Activated B cell treated with CpG ODN at 0.5 μM for 24 hours (primary cell): ENCODE results near the gene GRIK3. TPM values are rescaled to one million over a fixed set of nuclear protein-coding genes. Genes with fewer than 3 reads are reported as not detected.

Experiments
- ATAC-seq: fragments of 200-7000 bp; cut with Tn5 transposase; one replicate; pipeline ENCODE4 v1.10.0; 2021; ENCODE audit warnings: low read depth, mild to moderate bottlenecking, moderate library complexity
- CTCF ChIA-PET: fragments of 350-600 bp; sonication (Branson Sonifier 250); formaldehyde crosslinking; loops from one replicate; lab custom pipeline; 2021; ENCODE audit warnings: antibody characterized with exemption; lab: Charles Lee
- POLR2A ChIA-PET: fragments of 350-600 bp; sonication (Branson Sonifier 250); formaldehyde crosslinking; loops from one replicate; lab custom pipeline; 2021; ENCODE audit warnings: antibody characterized with exemption; lab: Charles Lee
- DNase-seq: peaks from one replicate; pipeline ENCODE4 v3.0.0; 2022
- H3K27ac Mint-ChIP-seq: one replicate; pipeline ENCODE4 v1.8.0; 2020; ENCODE audit warnings: mixed read lengths
- H3K27me3 Mint-ChIP-seq: one replicate; pipeline ENCODE4 v1.8.0; 2021; ENCODE audit warnings: mixed read lengths
- H3K36me3 Mint-ChIP-seq: one replicate; pipeline ENCODE4 v1.8.0; 2021; ENCODE audit warnings: low read depth, mixed read lengths
- H3K4me1 Mint-ChIP-seq: one replicate; pipeline ENCODE4 v1.8.0; 2021; ENCODE audit warnings: mixed read lengths
- H3K4me3 Mint-ChIP-seq: one replicate; pipeline ENCODE4 v1.8.0; 2020; ENCODE audit warnings: mild to moderate bottlenecking, mixed read lengths
- H3K9me3 Mint-ChIP-seq: one replicate; pipeline ENCODE4 v1.8.0; 2020; ENCODE audit warnings: mixed read lengths
- intact Hi-C: fragments of 100-400 bp; cut with micrococcal nuclease; formaldehyde crosslinking; loops from one replicate; pipeline ENCODE4 v1.15.1; 2024
- total RNA-seq: library from RNA; stranded (reverse); gene quantifications from 2 replicates; pipeline ENCODE4 v1.2.3, GENCODE V29; 2022
- TF ChIP-seq, protein P1 (sequence below): fragments of 200-600 bp; IDR thresholded peaks from one replicate; pipeline ENCODE4 v1.8.0; 2022; ENCODE audit warnings: antibody characterized with exemption, mild to moderate bottlenecking

The GRIK3 gene
- total RNA-seq, 1 donor from 2014 or later: 0.35 TPM

DNA sequence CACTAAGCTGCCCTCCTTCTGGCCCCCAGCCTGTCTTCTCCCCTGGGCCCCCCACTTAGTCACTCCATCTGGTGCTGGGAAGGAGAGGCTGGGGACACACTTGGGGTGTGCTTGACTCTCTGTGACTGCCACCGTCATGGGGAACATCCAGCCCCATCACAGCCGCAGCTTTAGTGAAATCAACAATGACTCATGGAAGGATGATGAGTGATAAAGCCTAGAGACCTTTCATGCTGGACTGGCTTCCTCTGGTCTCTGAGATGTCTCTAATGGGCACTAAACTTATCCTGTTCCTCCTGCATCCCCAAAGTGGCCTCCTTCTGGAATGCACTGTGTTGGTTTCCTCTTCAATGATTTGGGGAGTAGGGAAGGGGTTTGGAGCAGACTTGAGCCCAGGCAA lies 172.9 kb downstream of the GRIK3 start:
- H3K4me1 Mint-ChIP-seq: no peaks in the 10 kb centered on the region
- ATAC-seq (no peak), DNase-seq (no peak)
- no peaks in the 10 kb centered on the region for H3K9me3 Mint-ChIP-seq
- ChIA-PET POLR2A (no interaction called here), CTCF (no interaction called here)
- no peak overlapping the region for H3K4me3 Mint-ChIP-seq
- intact Hi-C loops: loop anchor here (10.0 kb wide), 1 partner anchor 463 kb away; no protein-coding TSS in a partner anchor
- TF ChIP-seq, protein P1, sequence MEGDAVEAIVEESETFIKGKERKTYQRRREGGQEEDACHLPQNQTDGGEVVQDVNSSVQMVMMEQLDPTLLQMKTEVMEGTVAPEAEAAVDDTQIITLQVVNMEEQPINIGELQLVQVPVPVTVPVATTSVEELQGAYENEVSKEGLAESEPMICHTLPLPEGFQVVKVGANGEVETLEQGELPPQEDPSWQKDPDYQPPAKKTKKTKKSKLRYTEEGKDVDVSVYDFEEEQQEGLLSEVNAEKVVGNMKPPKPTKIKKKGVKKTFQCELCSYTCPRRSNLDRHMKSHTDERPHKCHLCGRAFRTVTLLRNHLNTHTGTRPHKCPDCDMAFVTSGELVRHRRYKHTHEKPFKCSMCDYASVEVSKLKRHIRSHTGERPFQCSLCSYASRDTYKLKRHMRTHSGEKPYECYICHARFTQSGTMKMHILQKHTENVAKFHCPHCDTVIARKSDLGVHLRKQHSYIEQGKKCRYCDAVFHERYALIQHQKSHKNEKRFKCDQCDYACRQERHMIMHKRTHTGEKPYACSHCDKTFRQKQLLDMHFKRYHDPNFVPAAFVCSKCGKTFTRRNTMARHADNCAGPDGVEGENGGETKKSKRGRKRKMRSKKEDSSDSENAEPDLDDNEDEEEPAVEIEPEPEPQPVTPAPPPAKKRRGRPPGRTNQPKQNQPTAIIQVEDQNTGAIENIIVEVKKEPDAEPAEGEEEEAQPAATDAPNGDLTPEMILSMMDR: no peak
- no peaks in the 10 kb centered on the region for H3K36me3 Mint-ChIP-seq
- H3K27me3 Mint-ChIP-seq: peaks cover 11% of the 10 kb centered on the region
- H3K27ac Mint-ChIP-seq: no peak overlapping the region

DNA sequence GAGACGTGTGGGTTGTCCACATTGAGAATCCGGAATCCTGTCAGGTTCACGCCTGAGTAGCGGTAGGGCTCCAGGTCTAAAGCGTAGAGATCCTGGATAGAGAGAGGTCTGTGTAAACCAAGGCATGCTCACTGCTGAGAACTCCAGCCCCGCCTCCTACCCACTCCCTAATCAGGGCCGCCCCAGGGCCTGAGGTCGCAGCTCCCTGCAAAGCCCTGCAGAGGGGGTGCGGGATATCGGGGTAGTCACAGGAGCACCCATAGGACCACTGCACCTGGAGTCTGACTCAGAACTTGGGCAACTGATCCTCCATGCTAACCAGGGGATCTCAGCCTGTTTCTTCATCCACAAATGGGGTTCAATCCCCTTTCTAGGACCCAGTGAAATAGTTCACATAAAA lies 174.4 kb downstream of the GRIK3 start:
- Mint-ChIP-seq H3K4me1 (no peaks in the 10 kb centered on the region), H3K4me3 (no peak overlapping the region), H3K27ac (no peak overlapping the region), H3K36me3 (no peaks in the 10 kb centered on the region), H3K27me3 (peaks cover 13% of the 10 kb centered on the region), H3K9me3 (no peaks in the 10 kb centered on the region)
- ATAC-seq (no peak), DNase-seq (no peak)
- intact Hi-C loops: loop anchor here (10.0 kb wide), 1 partner anchor 465 kb away; no protein-coding TSS in a partner anchor
- TF ChIP-seq, protein P1: no peak
- CTCF ChIA-PET: no interaction called here
- POLR2A ChIA-PET: no interaction called here

DNA sequence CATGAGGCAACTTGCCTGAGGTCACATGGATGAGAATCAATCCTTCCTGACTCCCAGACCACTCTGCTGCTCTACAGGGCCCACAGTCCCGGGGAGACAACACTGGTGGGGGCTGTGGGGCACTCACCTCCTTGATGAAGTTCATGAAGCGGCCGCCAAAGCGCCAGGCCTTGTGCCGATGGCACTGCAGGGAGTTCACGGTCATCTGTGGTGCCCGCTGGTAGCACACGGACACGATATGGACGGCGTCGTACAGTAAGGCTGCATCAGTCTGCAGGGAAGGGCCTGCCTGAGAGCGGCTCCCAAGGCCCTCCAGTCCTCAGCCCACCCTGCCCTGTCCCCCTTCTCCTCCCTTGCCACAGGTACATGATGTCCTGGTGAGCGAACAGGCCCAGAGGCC lies 175.3 kb downstream of the GRIK3 start:
- ChIA-PET POLR2A (no interaction called here), CTCF (no interaction called here)
- H3K27me3 Mint-ChIP-seq: peaks cover 13% of the 10 kb centered on the region
- TF ChIP-seq, protein P1: no peak
- H3K4me1 Mint-ChIP-seq: no peaks in the 10 kb centered on the region
- no peaks in the 10 kb centered on the region for H3K9me3 Mint-ChIP-seq
- H3K27ac Mint-ChIP-seq: no peak overlapping the region
- intact Hi-C loops: no loop called here
- ATAC-seq (no peak), DNase-seq (no peak)
- no peaks in the 10 kb centered on the region for H3K36me3 Mint-ChIP-seq
- H3K4me3 Mint-ChIP-seq: no peak overlapping the region

DNA sequence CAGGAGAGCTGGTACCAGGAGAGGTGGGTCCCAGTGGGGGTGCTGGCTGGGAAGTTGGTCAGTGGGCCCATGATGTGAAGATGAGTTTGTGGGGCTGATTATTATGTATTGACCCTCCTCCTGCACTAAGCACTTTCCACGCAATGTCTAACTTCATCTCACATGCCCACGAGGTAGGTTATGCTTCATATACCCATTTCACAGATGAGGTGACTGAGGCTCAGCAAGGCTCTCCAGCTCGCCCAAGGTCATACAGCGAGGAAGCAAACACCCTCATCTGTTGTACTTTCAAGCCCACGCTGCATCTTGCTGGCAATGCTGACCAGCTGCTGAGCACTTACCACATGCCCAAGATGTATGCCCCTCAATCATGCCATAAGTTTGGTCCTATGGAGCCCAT lies 175.8 kb downstream of the GRIK3 start:
- POLR2A ChIA-PET: no interaction called here
- CTCF ChIA-PET: no interaction called here
- no peak for DNase-seq
- no peaks in the 10 kb centered on the region for H3K36me3 Mint-ChIP-seq
- TF ChIP-seq, protein P1: no peak
- peaks cover 11% of the 10 kb centered on the region for H3K27me3 Mint-ChIP-seq
- H3K4me1 Mint-ChIP-seq: no peaks in the 10 kb centered on the region
- no peaks in the 10 kb centered on the region for H3K9me3 Mint-ChIP-seq
- no peak for ATAC-seq
- intact Hi-C loops: no loop called here
- H3K4me3 Mint-ChIP-seq: no peak overlapping the region
- H3K27ac Mint-ChIP-seq: no peak overlapping the region

DNA sequence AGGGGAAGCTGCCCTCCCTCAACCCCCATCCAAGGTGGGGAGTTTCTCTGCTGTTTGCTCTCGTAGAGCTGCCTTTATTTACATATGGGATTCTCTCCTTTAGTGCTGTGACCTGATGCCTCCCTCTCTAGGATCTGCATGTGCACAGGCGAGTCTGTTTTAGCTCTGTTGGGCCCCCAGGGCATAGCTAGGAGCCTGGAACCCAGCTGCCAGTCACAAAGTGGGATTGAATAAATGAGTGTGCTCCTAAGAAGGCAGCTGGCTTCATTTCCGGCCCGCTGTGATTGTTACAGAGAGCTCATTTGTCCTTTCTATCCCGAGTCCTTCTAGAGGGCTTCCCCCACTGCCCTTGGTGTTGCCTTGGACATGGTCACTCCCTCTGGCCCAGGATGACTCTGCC lies 176.6 kb downstream of the GRIK3 start:
- POLR2A ChIA-PET: no interaction called here
- intact Hi-C loops: no loop called here
- no peak overlapping the region for H3K4me3 Mint-ChIP-seq
- H3K27me3 Mint-ChIP-seq: peaks cover 6% of the 10 kb centered on the region
- no peaks in the 10 kb centered on the region for H3K36me3 Mint-ChIP-seq
- DNase-seq (no peak), ATAC-seq (no peak)
- no peaks in the 10 kb centered on the region for H3K9me3 Mint-ChIP-seq
- no peaks in the 10 kb centered on the region for H3K4me1 Mint-ChIP-seq
- H3K27ac Mint-ChIP-seq: no peak overlapping the region
- CTCF ChIA-PET: no interaction called here
- TF ChIP-seq, protein P1: no peak
